HepG2 (cell line): ENCODE data around the gene MDP1. TPM values are rescaled to one million over a fixed set of nuclear protein-coding genes. Genes with fewer than 3 reads are reported as not detected.

Experiments
- ATAC-seq: fragments of 200-7000 bp; cut with Tn5 transposase; 3 replicates; pipeline ENCODE4 v1.9.1; 2020; ENCODE audit warnings: mild to moderate bottlenecking, moderate library complexity
- BruUV-seq: library from RNA; stranded (reverse); fragments of 400-500 nt; replicated peaks from 2 replicates; lab custom pipeline; 2021; lab: Mats Ljungman, UMichigan
- CTCF ChIA-PET: fragments of 300-600 bp; formaldehyde crosslinking; extraction: SDS; loops from one replicate; lab custom pipeline; 2021; ENCODE audit warnings: low total read pairs, inconsistent platforms, low intra/inter-chr PET ratio; lab: Yijun Ruan, JAX
- POLR2A ChIA-PET: fragments of 350-600 bp; sonication (Branson Sonifier 250); formaldehyde crosslinking; loops from one replicate; lab custom pipeline; 2020; ENCODE audit warnings: antibody characterized with exemption, inconsistent platforms; lab: Yijun Ruan, JAX
- DNase-seq: peaks from one replicate; pipeline ENCODE4 v3.0.0-alpha.2; 2015; ENCODE audit warnings: low spot score
- FAIRE-seq: peaks from 3 replicates; lab custom pipeline; 2011; peaks lifted over from hg19 to GRCh38; lab: Jason Lieb, UNC
- H2AFZ ChIP-seq: one replicate; pipeline ENCODE4 v1.6.1; 2011; ENCODE audit warnings: low read length, inconsistent platforms
- H3K27ac ChIP-seq: fragments of 300-600 bp; 3 replicates; pipeline ENCODE4 v1.8.0; 2011; ENCODE audit warnings: mixed run types, mild to moderate bottlenecking, mixed read lengths, low read length, inconsistent platforms; ENCODE audit not compliant: insufficient read depth; ENCODE audit errors: extremely low read length
- H3K27me3 ChIP-seq, 2 experiments: fragments of 200-600 bp in 1 of 2; 2 replicates in 1 of 2; 3 replicates in 1 of 2; pipeline versions ENCODE4 v1.6.0 to v1.8.0; 2011; ENCODE audit warnings: low read length in 2 of 2, mild to moderate bottlenecking in 2 of 2, moderate library complexity in 2 of 2, inconsistent platforms in 1 of 2; ENCODE audit not compliant: insufficient read depth in 2 of 2, control insufficient read depth in 1 of 2
- H3K36me3 ChIP-seq, 2 experiments: fragments of 200-600 bp in 1 of 2; replicated peaks in 1 of 2; 2 replicates in 1 of 2; 3 replicates in 1 of 2; pipeline versions ENCODE4 v1.5.1 to v1.8.0; 2011; ENCODE audit warnings: low read length in 2 of 2, inconsistent platforms in 1 of 2; ENCODE audit not compliant: insufficient read depth in 2 of 2, control insufficient read depth in 1 of 2
- H3K4me1 ChIP-seq: 2 replicates; pipeline ENCODE4 v1.5.1; 2012; ENCODE audit warnings: low read length, inconsistent platforms; ENCODE audit not compliant: insufficient read depth
- H3K4me2 ChIP-seq: 2 replicates; pipeline ENCODE4 v1.6.0; 2011; ENCODE audit warnings: low read depth, low read length, inconsistent platforms
- H3K4me3 ChIP-seq, 3 experiments: fragments of 200-600 bp in 1 of 3; sonication (generic), shearing (Covaris generic) in 1 of 3; replicated peaks in 1 of 3; 2 replicates each; pipeline ENCODE4 v1.5.1; 2011 to 2016; ENCODE audit warnings: low read length in 3 of 3, inconsistent platforms in 2 of 3, low read depth in 2 of 3, mild to moderate bottlenecking in 2 of 3, control low read depth in 1 of 3, mixed read lengths in 1 of 3; ENCODE audit not compliant: insufficient read depth in 1 of 3
- H3K79me2 ChIP-seq: one replicate; pipeline ENCODE4 v1.6.1; 2011; ENCODE audit warnings: low read length, inconsistent platforms; ENCODE audit not compliant: insufficient read depth
- H3K9ac ChIP-seq: 2 replicates; pipeline ENCODE4 v1.6.0; 2011; ENCODE audit warnings: mild to moderate bottlenecking, low read depth, low read length, inconsistent platforms; ENCODE audit not compliant: insufficient read depth
- H3K9me3 ChIP-seq: 2 replicates; pipeline ENCODE4 v1.5.1; 2012; ENCODE audit warnings: mild to moderate bottlenecking, low read length
- H4K20me1 ChIP-seq: 2 replicates; pipeline ENCODE4 v1.6.0; 2011; ENCODE audit warnings: inconsistent platforms, mild to moderate bottlenecking, low read length, moderate library complexity; ENCODE audit not compliant: insufficient read depth
- AGO2 ChIP-seq: fragments of 200-400 bp; formaldehyde crosslinking; optimal IDR thresholded peaks from 2 replicates; pipeline ENCODE3; 2017; ENCODE audit warnings: mild to moderate bottlenecking, low read depth, low read length, moderate library complexity
- CBX1 ChIP-seq: IDR thresholded peaks from one replicate; pipeline ENCODE4 v1.6.1; 2016; ENCODE audit warnings: antibody characterized with exemption, low read depth
- DNMT1 ChIP-seq: sonication (generic); formaldehyde crosslinking; IDR thresholded peaks from 2 replicates; pipeline ENCODE4 v1.5.1; 2020; ENCODE audit warnings: mild to moderate bottlenecking, missing genetic modification reagents
- HNRNPK ChIP-seq: fragments of 200-400 bp; formaldehyde crosslinking; IDR thresholded peaks from 2 replicates; pipeline ENCODE4 v1.6.1; 2018; ENCODE audit warnings: low read length, low read depth, moderate library complexity, mild to moderate bottlenecking; ENCODE audit not compliant: poor library complexity, severe bottlenecking
- HNRNPLL ChIP-seq: fragments of 200-400 bp; formaldehyde crosslinking; IDR thresholded peaks from 2 replicates; pipeline ENCODE4 v1.6.1; 2017; ENCODE audit warnings: mild to moderate bottlenecking, low read depth, low read length; ENCODE audit not compliant: poor library complexity, severe bottlenecking
- HOXA7 ChIP-seq: sonication (generic); formaldehyde crosslinking; IDR thresholded peaks from 2 replicates; pipeline ENCODE4 v1.8.1; 2022; ENCODE audit warnings: mild to moderate bottlenecking, missing genetic modification reagents, moderate library complexity
- MXI1 ChIP-seq: IDR thresholded peaks from 3 replicates; pipeline ENCODE4 v1.6.1; 2012; ENCODE audit warnings: low read depth, low read length, inconsistent platforms, borderline replicate concordance
- SNAPC2 ChIP-seq: sonication (generic); formaldehyde crosslinking; IDR thresholded peaks from 2 replicates; pipeline ENCODE4 v1.8.1; 2022; ENCODE audit warnings: mild to moderate bottlenecking, missing genetic modification reagents
- STAG1 ChIP-seq: sonication (generic); formaldehyde crosslinking; IDR thresholded peaks from 2 replicates; pipeline ENCODE4 v1.4.0; 2020; ENCODE audit warnings: missing genetic modification reagents
- TGIF2 ChIP-seq: IDR thresholded peaks from 2 replicates; pipeline ENCODE4 v1.6.1; 2016; ENCODE audit warnings: control low read depth, missing compliant biosample characterization
- THAP11 ChIP-seq: IDR thresholded peaks from 2 replicates; pipeline ENCODE4 v1.6.1; 2016; ENCODE audit warnings: missing biosample characterization, missing genetic modification reagents
- YEATS2 ChIP-seq: sonication (generic); formaldehyde crosslinking; IDR thresholded peaks from 2 replicates; pipeline ENCODE4 v1.4.0; 2020; ENCODE audit warnings: missing genetic modification reagents, borderline replicate concordance
- ZNF768 ChIP-seq: sonication (generic); formaldehyde crosslinking; IDR thresholded peaks from 2 replicates; pipeline ENCODE4 v1.4.0; 2020; ENCODE audit warnings: missing genetic modification reagents
- whole genome bisulfite sequencing: methylation state at CpG from one replicate; pipeline ENCODE4 v1.1.6; 2017; ENCODE audit warnings: low lambda C conversion rate; 5-methylcytosine and 5-hydroxymethylcytosine counted together
- in situ Hi-C: cut with HindIII; loops from 2 replicates; pipeline ENCODE4 v1.10.0; 2017; ENCODE audit warnings: low pct_unique_long_range_greater_than_20kb; ENCODE audit not compliant: extremely low pct_ligation_motif_present
- intact Hi-C: fragments of 100-400 bp; cut with micrococcal nuclease; formaldehyde crosslinking; loops from one replicate; pipeline ENCODE4 v1.10.0; 2022; ENCODE audit not compliant: unreplicated experiment
- polyA plus RNA-seq, 8 experiments: library from polyadenylated mRNA; depleted of rRNA in 3 of 8; stranded (reverse) in 7 of 8; unstranded in 1 of 8; fragments of >200 nt; fragmentation: Illumina TruSeq in 4 of 8; extraction: Trizol in 4 of 8; gene quantifications; 2 replicates each; pipeline versions ENCODE4 v1.2.1 to v1.2.3, GENCODE V29; 2011 to 2016; ENCODE audit warnings: low read depth in 4 of 8, missing spikeins in 1 of 8, mixed read lengths in 1 of 8; ENCODE audit not compliant: insufficient read depth in 1 of 8
- total RNA-seq, 5 experiments: library from RNA; depleted of rRNA; stranded (reverse); fragments of >200 nt; fragmentation: Illumina TruSeq; extraction: Trizol; gene quantifications; 2 replicates each; pipeline ENCODE4 v1.2.3, GENCODE V29; 2016; ENCODE audit warnings: low read depth in 1 of 5
- TF ChIP-seq, protein P1 (sequence below): IDR thresholded peaks from 2 replicates; pipeline ENCODE4 v1.6.1; 2016; ENCODE audit warnings: missing compliant biosample characterization, missing genetic modification reagents, borderline replicate concordance
- TF ChIP-seq, protein P2 (sequence below): sonication (generic); formaldehyde crosslinking; IDR thresholded peaks from 2 replicates; pipeline ENCODE4 v1.5.0; 2020; ENCODE audit warnings: mild to moderate bottlenecking, missing genetic modification reagents, moderate library complexity
- TF ChIP-seq, protein P3 (sequence below): IDR thresholded peaks from 2 replicates; pipeline ENCODE4 v1.6.1; 2016; ENCODE audit warnings: low read depth, control low read depth

Gene MDP1
- total and polyA plus RNA-seq, 2 of the 13 experiments (the other 11 are each of a cell fraction or from before 2014, with no cell fraction given), result 44.1 to 48.7 TPM

DNA sequence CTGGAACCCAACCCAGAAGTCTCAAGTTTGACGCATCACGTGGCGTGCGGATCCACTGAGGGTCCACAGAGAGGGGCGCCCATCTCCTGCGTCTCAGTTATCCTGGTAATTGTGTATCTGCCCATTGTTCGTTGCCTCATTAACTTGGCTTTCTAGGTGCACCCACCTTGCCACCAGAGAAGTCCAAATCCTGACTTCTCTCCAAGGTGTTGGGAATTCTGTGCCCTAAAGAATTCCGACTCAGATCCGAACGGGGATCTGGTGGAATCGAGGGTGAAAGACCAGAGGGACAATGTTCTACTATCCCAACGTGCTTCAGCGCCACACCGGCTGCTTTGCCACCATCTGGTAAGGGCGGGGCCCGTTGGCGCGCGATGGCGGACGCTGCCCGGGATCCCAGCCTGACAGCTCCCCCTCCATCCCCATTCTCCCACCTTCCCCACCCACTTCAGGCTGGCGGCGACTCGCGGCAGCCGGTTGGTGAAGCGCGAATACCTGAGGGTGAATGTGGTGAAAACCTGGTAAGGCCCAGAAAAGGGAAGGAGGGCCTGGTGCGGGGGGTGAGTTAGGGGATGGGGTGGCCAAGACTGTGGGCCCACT is 43.5 kb downstream of the MDP1 start:
- H3K4me3 ChIP-seq, result no peak overlapping the region
- TF ChIP-seq, protein P1, sequence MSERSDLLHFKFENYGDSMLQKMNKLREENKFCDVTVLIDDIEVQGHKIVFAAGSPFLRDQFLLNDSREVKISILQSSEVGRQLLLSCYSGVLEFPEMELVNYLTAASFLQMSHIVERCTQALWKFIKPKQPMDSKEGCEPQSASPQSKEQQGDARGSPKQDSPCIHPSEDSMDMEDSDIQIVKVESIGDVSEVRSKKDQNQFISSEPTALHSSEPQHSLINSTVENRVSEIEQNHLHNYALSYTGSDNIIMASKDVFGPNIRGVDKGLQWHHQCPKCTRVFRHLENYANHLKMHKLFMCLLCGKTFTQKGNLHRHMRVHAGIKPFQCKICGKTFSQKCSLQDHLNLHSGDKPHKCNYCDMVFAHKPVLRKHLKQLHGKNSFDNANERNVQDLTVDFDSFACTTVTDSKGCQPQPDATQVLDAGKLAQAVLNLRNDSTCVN (CRISPR knock-in tag), result no peak
- TF ChIP-seq HOXA7 (no peak), STAG1 (no peak), ZNF768 (0 out of 2 replicates have a peak, but pooled peaks have one; percentile 22), CBX1 (no peak), SNAPC2 (no peak), DNMT1 (CRISPR knock-in tag) (0 out of 2 replicates have a peak, but pooled peaks have one; percentile 17), THAP11 (no peak), HNRNPK (peak; percentile 62), HNRNPLL (no peak), AGO2 (peak; percentile 38), YEATS2 (CRISPR knock-in tag) (no peak), TGIF2 (CRISPR knock-in tag) (no peak), MXI1 (no peak)
- TF ChIP-seq, protein P2, sequence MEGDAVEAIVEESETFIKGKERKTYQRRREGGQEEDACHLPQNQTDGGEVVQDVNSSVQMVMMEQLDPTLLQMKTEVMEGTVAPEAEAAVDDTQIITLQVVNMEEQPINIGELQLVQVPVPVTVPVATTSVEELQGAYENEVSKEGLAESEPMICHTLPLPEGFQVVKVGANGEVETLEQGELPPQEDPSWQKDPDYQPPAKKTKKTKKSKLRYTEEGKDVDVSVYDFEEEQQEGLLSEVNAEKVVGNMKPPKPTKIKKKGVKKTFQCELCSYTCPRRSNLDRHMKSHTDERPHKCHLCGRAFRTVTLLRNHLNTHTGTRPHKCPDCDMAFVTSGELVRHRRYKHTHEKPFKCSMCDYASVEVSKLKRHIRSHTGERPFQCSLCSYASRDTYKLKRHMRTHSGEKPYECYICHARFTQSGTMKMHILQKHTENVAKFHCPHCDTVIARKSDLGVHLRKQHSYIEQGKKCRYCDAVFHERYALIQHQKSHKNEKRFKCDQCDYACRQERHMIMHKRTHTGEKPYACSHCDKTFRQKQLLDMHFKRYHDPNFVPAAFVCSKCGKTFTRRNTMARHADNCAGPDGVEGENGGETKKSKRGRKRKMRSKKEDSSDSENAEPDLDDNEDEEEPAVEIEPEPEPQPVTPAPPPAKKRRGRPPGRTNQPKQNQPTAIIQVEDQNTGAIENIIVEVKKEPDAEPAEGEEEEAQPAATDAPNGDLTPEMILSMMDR (CRISPR knock-in tag), result no peak
- TF ChIP-seq, protein P3, sequence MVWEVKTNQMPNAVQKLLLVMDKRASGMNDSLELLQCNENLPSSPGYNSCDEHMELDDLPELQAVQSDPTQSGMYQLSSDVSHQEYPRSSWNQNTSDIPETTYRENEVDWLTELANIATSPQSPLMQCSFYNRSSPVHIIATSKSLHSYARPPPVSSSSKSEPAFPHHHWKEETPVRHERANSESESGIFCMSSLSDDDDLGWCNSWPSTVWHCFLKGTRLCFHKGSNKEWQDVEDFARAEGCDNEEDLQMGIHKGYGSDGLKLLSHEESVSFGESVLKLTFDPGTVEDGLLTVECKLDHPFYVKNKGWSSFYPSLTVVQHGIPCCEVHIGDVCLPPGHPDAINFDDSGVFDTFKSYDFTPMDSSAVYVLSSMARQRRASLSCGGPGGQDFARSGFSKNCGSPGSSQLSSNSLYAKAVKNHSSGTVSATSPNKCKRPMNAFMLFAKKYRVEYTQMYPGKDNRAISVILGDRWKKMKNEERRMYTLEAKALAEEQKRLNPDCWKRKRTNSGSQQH, result no peak
- no peaks in the 10 kb centered on the region for H3K9me3 ChIP-seq
- no peaks in the 10 kb centered on the region for H4K20me1 ChIP-seq
- no peak overlapping the region for H3K27ac ChIP-seq
- FAIRE-seq (no peak), DNase-seq (no peak), ATAC-seq (no peak)
- CTCF ChIA-PET, result no interaction called here
- H3K4me1 ChIP-seq, result no peaks in the 10 kb centered on the region
- no peak overlapping the region for H3K4me2 ChIP-seq
- WGBS, result 94% methylated on average over 30 of the region's 30 CpGs
- H3K79me2 ChIP-seq, result no peaks in the 10 kb centered on the region
- POLR2A ChIA-PET, result interaction anchor here (1.0 to 3.3 kb wide), 4 partner anchors 9 to 26 kb away, joined by 3 to 13 read pairs (median 8); partner anchors contain the start of genes IRF9, PSME2 and RNF31
- no peaks in the 10 kb centered on the region for H3K27me3 ChIP-seq
- in situ Hi-C loops, result no loop called here
- H3K36me3 ChIP-seq, result peaks cover 0 to 9% of the 10 kb centered on the region in 2 experiments; a peak in 2 of 5 replicates
- H2AFZ ChIP-seq, result no peak overlapping the region
- intact Hi-C loops, result no loop called here
- no TSS peak for BruUV-seq
- no peak overlapping the region for H3K9ac ChIP-seq
